ENCODE measurements around the gene TLR7. TPM values are rescaled to one million over a fixed set of nuclear protein-coding genes. Genes with fewer than 3 reads are reported as not detected.

The TLR7 gene
- total and polyA plus RNA-seq, 2 of the 13 experiments (the other 11 are each of a cell fraction or from before 2014, with no cell fraction given): not detected

GRCh38 chrX:12824944-12825343, 41.9 kb upstream of the TLR7 start:
- in situ Hi-C loops (cut with HindIII; ENCODE audit: extremely low pct_ligation_motif_present, low pct_unique_long_range_greater_than_20kb) (loop anchor here (5.0 kb wide), 1 partner anchor 67 kb away; no protein-coding TSS in a partner anchor), intact Hi-C loops (cut with micrococcal nuclease; ENCODE audit: unreplicated experiment) (no loop called here)
- no peaks in the 10 kb centered on the region for H3K9me3 ChIP-seq (ENCODE audit: low read length)
- no peak overlapping the region for H3K4me2 ChIP-seq (ENCODE audit: low read depth, low read length)
- H2AFZ ChIP-seq (ENCODE audit: low read length): no peak overlapping the region
- H3K27ac ChIP-seq (ENCODE audit: extremely low read length, insufficient read depth, low read length): no peak overlapping the region
- DNase-seq (ENCODE audit: low spot score) (no peak), ATAC-seq (no peak), FAIRE-seq (no peak)
- ChIA-PET POLR2A (no interaction called here), CTCF (ENCODE audit: low intra/inter-chr PET ratio, low total read pairs) (no interaction called here)
- no TSS peak for BruUV-seq (replicated peaks)
- WGBS (ENCODE audit: low lambda C conversion rate): 100% methylated on average over 6 of the region's 9 CpGs
- H3K79me2 ChIP-seq (ENCODE audit: insufficient read depth, low read length): no peaks in the 10 kb centered on the region
- H3K4me3 ChIP-seq (replicated peaks in 1 of 3; ENCODE audit: insufficient read depth in 1 of 3, low read depth in 2 of 3, low read length in 3 of 3): no peak overlapping the region
- H3K36me3 ChIP-seq (replicated peaks in 1 of 2; ENCODE audit: control insufficient read depth in 1 of 2, insufficient read depth in 2 of 2, low read length in 2 of 2): peaks cover 0 to 20% of the 10 kb centered on the region in 2 experiments; a peak in 2 of 5 replicates
- no peaks in the 10 kb centered on the region for H3K27me3 ChIP-seq (ENCODE audit: control insufficient read depth in 1 of 2, insufficient read depth in 2 of 2, low read length in 2 of 2)
- no peaks in the 10 kb centered on the region for H4K20me1 ChIP-seq (ENCODE audit: insufficient read depth, low read length)
- H3K4me1 ChIP-seq (ENCODE audit: insufficient read depth, low read length): no peaks in the 10 kb centered on the region
- H3K9ac ChIP-seq (ENCODE audit: insufficient read depth, low read depth, low read length): no peak overlapping the region
- TF ChIP-seq ZSCAN30 (CRISPR knock-in tag; IDR thresholded peaks at IDR 0.05) (no peak), ZBED4 (CRISPR knock-in tag; IDR thresholded peaks at IDR 0.05; ENCODE audit: borderline replicate concordance) (no peak), ZNF713 (CRISPR knock-in tag; IDR thresholded peaks at IDR 0.05) (no peak), ARNT2 (CRISPR knock-in tag; IDR thresholded peaks at IDR 0.05; ENCODE audit: low read depth) (no peak), ELK4 (CRISPR knock-in tag; IDR thresholded peaks at IDR 0.05; ENCODE audit: borderline replicate concordance) (no peak), ZNF343 (CRISPR knock-in tag; IDR thresholded peaks at IDR 0.05) (no peak), ZNF570 (CRISPR knock-in tag; IDR thresholded peaks at IDR 0.05; ENCODE audit: borderline replicate concordance) (no peak), ZNF563 (CRISPR knock-in tag; IDR thresholded peaks at IDR 0.05) (no peak), ZNF543 (CRISPR knock-in tag; IDR thresholded peaks at IDR 0.05) (no peak), MAFF (IDR thresholded peaks at IDR 0.05; ENCODE audit: low read depth, low read length) (no peak), ZSCAN5A (CRISPR knock-in tag; IDR thresholded peaks at IDR 0.05; ENCODE audit: borderline replicate concordance) (no peak), RBFOX2 (IDR thresholded peaks at IDR 0.05; ENCODE audit: low read depth, low read length) (no peak), PRDM15 (CRISPR knock-in tag; IDR thresholded peaks at IDR 0.05) (no peak), SAP130 (CRISPR knock-in tag; IDR thresholded peaks at IDR 0.05; ENCODE audit: low read depth) (no peak), SP1 (IDR thresholded peaks at IDR 0.05) (no peak), SP1 (CRISPR knock-in tag; IDR thresholded peaks at IDR 0.05) (no peak), TEAD2 (CRISPR knock-in tag; IDR thresholded peaks at IDR 0.05) (no peak)

Measured in HepG2 (cell line).